Stimulated activated CD4-positive, alpha-beta T cell treated with anti-CD3 and anti-CD28 coated beads, Interleukin-1b, Interleukin-23, amount 100 ng/mL, for 4 hours (primary cell): ENCODE results near the gene P3H3.
"Not testable (repeated sequence)": the region's sequence is repeated elsewhere in the genome, so short reads cannot be mapped to it uniquely, and the experiment has no call there.

Experiments
- DNase-seq, 2 donors: peaks; one replicate each; pipeline ENCODE4 v3.0.0-alpha.2; 2020; ENCODE audit warnings: low read depth in 2 of 2

P3H3 gene

GRCh38 chr12:6843118-6843902 lies 15.1 kb downstream of the P3H3 start:
- no peak for DNase-seq

- no peak for DNase-seq
Measured at GRCh38 chr12:6845395-6845794, 17.2 kb downstream of the P3H3 start.

GRCh38 chr12:6846316-6846869 lies 18.2 kb downstream of the P3H3 start:
- no peak for DNase-seq

GRCh38 chr12:6847676-6848075 lies 19.5 kb downstream of the P3H3 start:
- DNase-seq: no peak

- DNase-seq: no peak
Measured at GRCh38 chr12:6849427-6849826, 21.2 kb downstream of the P3H3 start.

GRCh38 chr12:6849976-6850560 lies 21.9 kb downstream of the P3H3 start:
- DNase-seq: no peak

GRCh38 chr12:6850796-6851152 lies 22.6 kb downstream of the P3H3 start:
- DNase-seq: no peak

- peak; percentile 83 to 89 for DNase-seq
Measured at GRCh38 chr12:6851153-6851920, 23.1 kb downstream of the P3H3 start, which contains the start of gene CDCA3. Gene CDCA3 (minus strand): TSS chr12:6851286. CDS start chr12:6850952, 334 bp downstream.

GRCh38 chr12:6851921-6852650 lies 23.9 kb downstream of the P3H3 start, which contains the start of gene USP5:
Gene USP5 (plus strand): TSS chr12:6852150. CDS start chr12:6852180, 30 bp downstream.
- DNase-seq: peak; percentile 92 to 95

- DNase-seq: peak; percentile 29 to 64
Measured at GRCh38 chr12:6852651-6853354, 24.6 kb downstream of the P3H3 start.

GRCh38 chr12:6853626-6854025 lies 25.4 kb downstream of the P3H3 start:
- DNase-seq: no peak

- DNase-seq: no peak
Measured at GRCh38 chr12:6854036-6854435, 25.8 kb downstream of the P3H3 start.

- no peak for DNase-seq
Measured at GRCh38 chr12:6855322-6855721, 27.1 kb downstream of the P3H3 start.

GRCh38 chr12:6858799-6859198 lies 30.6 kb downstream of the P3H3 start:
- no peak for DNase-seq

GRCh38 chr12:6860116-6860515 lies 31.9 kb downstream of the P3H3 start:
- DNase-seq: no peak

- no peak for DNase-seq
Measured at GRCh38 chr12:6860942-6861341, 32.7 kb downstream of the P3H3 start.

- no peak for DNase-seq
Measured at GRCh38 chr12:6861391-6861790, 33.2 kb downstream of the P3H3 start.

GRCh38 chr12:6863033-6863432 lies 34.8 kb downstream of the P3H3 start:
- no peak for DNase-seq

GRCh38 chr12:6863586-6864321 lies 35.5 kb downstream of the P3H3 start:
- DNase-seq: no peak

GRCh38 chr12:6865307-6865706 lies 37.1 kb downstream of the P3H3 start:
- not testable (repeated sequence) for DNase-seq
